Measurements from ENCODE around the gene CCDC30. TPM values are rescaled to one million over a fixed set of nuclear protein-coding genes. Genes with fewer than 3 reads are reported as not detected.

CCDC30 gene
- total and polyA plus RNA-seq, 9 of the 15 experiments (the other 6 are each of a cell fraction or from before 2014, with no cell fraction given): 0.05 to 0.91 (median 0.24) TPM

DNA sequence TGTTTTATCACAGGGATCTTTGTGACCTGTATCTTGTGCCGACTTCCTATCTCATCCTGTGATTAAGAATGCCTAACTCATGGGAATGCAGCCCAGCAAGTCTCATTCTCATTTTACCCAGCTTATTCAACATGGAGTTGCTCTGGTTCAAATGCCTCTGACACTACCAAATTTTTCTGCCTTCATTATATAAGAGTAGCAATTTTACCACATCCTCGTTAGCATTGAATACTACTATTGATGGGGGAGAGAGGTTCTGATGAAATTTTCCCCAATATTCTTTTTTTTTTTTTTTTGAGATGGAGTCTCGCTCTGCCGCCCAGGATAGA lies 150.7 kb downstream of the CCDC30 start:
- BruUV-seq (replicated peaks): no TSS peak
- peak overlapping the region; percentile 38; the same call in 1 of the 2 replicates for H3K4me2 ChIP-seq (ENCODE audit: insufficient read depth, low read length)
- ChIA-PET CTCF (ENCODE audit: low intra/inter-chr PET ratio) (no interaction called here), POLR2A (interaction anchor here (1.1 kb wide), 1 partner anchor 62 kb away, joined by 3 read pairs; no protein-coding TSS in a partner anchor)
- H2AFZ ChIP-seq (ENCODE audit: low read depth, low read length): peak overlapping the region; percentile 78
- no peak overlapping the region for H3K9ac ChIP-seq (ENCODE audit: insufficient read depth in 1 of 2, low read depth in 2 of 2, low read length in 2 of 2)
- no peaks in the 10 kb centered on the region for H3K79me2 ChIP-seq (ENCODE audit: control insufficient read depth, insufficient read depth, low read length)
- H3K4me1 ChIP-seq (replicated peaks in 1 of 2; ENCODE audit: control insufficient read depth in 2 of 2, insufficient read depth in 2 of 2, low read length in 2 of 2): peaks cover 2 to 4% of the 10 kb centered on the region in 2 experiments; a peak in 1 of 5 replicates
- peaks cover 11 to 20% of the 10 kb centered on the region in 2 experiments for H3K27me3 ChIP-seq (ENCODE audit: control insufficient read depth in 2 of 2, insufficient read depth in 2 of 2, low read length in 2 of 2)
- H3K9me1 ChIP-seq (ENCODE audit: control insufficient read depth, insufficient read depth, low read length): no peaks in the 10 kb centered on the region
- H4K20me1 ChIP-seq (replicated peaks; ENCODE audit: control insufficient read depth, insufficient read depth, low read length): no peaks in the 10 kb centered on the region
- DNase-seq (ENCODE audit: extremely low read depth in 1 of 4, low spot score in 3 of 4) (no peak), FAIRE-seq (no peak), ATAC-seq (no peak)
- intact Hi-C loops (cut with micrococcal nuclease) (no loop called here), in situ Hi-C loops (cut with MboI) (no loop called here)
- WGBS (ENCODE audit: insufficient coverage, low coverage, missing lambda C conversion rate): 10% methylated on average over 2 of the region's 4 CpGs
- H3K4me3 ChIP-seq: no peak overlapping the region
- H3K27ac ChIP-seq (ENCODE audit: extremely low read depth, low read depth, low read length): no peak overlapping the region
- H3K36me3 ChIP-seq (ENCODE audit: control insufficient read depth, insufficient read depth, low read length): no peaks in the 10 kb centered on the region
- no peaks in the 10 kb centered on the region for H3K9me3 ChIP-seq (replicated peaks; ENCODE audit: control insufficient read depth, insufficient read depth, low read depth, low read length)
- TF ChIP-seq PKNOX1 (IDR thresholded peaks at IDR 0.05): no peak
- TF ChIP-seq ZBTB8A (IDR thresholded peaks at IDR 0.05; ENCODE audit: partially characterized antibody): no peak
- no peak for TF ChIP-seq FOXP1 (CRISPR knock-in tag; IDR thresholded peaks at IDR 0.05)
- TF ChIP-seq MEF2D (tag; conservative IDR thresholded peaks at IDR 0.05; ENCODE audit: low read depth): 0 out of 2 replicates have a peak, but pooled peaks have one; percentile 49
- TF ChIP-seq HDAC8 (tag; IDR thresholded peaks at IDR 0.05): 0 out of 2 replicates have a peak, but pooled peaks have one; percentile 36
- TF ChIP-seq NFE2L1 (tag; IDR thresholded peaks at IDR 0.05; ENCODE audit: borderline replicate concordance, low read depth): no peak
- TF ChIP-seq ZNF398 (CRISPR knock-in tag; IDR thresholded peaks at IDR 0.05): no peak
- no peak for TF ChIP-seq CBFA2T2 (conservative IDR thresholded peaks at IDR 0.05)
- no peak for TF ChIP-seq KDM5B (IDR thresholded peaks at IDR 0.05; ENCODE audit: insufficient replicate concordance, low read depth, low read length)
- TF ChIP-seq MCM3 (IDR thresholded peaks at IDR 0.05): no peak
- TF ChIP-seq REST (IDR thresholded peaks at IDR 0.05; ENCODE audit: borderline replicate concordance): peak; percentile 27; the same call in 1 of the 2 replicates
- no peak for TF ChIP-seq REST (CRISPR knock-in tag; IDR thresholded peaks at IDR 0.05; ENCODE audit: low read depth)
